ENCODE measurements around the gene SIGLEC6. TPM values are rescaled to one million over a fixed set of nuclear protein-coding genes. Genes with fewer than 3 reads are reported as not detected.

The SIGLEC6 gene
- total RNA-seq, 1 experiment from 2014 or later = 0.31 TPM

DNA sequence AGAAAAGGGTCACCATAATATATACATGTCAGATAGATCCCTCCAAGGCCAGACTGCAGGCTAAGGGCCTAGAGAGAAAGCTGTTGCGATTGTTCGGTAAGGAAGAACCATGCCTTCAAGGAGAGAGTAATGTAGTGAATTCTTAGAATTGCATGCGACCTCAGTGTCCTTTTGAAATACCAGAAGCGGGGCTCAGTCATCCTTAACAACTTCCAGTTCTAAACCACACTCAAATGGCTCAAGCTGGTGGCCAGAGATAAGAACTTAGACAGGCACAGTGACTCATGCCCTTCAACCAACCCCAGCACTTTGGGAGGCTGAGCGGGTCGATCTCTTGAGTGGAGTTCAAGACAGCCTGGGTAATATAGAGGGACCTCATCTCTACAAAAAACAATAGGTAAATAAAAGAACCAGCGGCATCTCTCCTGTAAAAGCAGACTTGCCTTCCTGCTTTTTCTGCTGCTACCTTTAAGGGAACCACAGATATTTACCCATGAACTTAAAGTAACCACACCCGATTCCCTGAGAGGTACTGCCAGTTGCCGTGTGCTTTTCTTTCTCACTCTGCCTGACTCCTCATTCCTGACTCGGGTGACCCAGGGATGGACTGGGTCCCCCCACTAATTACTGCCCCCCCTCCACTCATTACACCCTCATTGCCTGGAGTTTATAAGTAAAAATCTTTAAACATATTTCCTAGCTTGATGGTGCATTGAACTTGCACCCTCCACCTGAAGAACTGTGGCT lies 15.4 kb upstream of the SIGLEC6 start:
- Mint-ChIP-seq H3K27ac (no peak overlapping the region), H3K9me3 (peaks cover 58 to 97% of the 10 kb centered on the region in 2 experiments), H3K36me3 (ENCODE audit: insufficient read depth in 1 of 3, low read depth in 3 of 3) (peaks cover 0 to 12% (median 0%) of the 10 kb centered on the region in 3 experiments; a peak in 3 of 7 replicates), H3K4me3 (no peak overlapping the region), H3K27me3 (ENCODE audit: low read depth) (peaks cover 67% of the 10 kb centered on the region), H3K4me1 (no peaks in the 10 kb centered on the region)
- Histone ChIP-seq H2AFZ (ENCODE audit: low read length) (no peak overlapping the region), H3K9ac (ENCODE audit: extremely low read depth, insufficient read length, low read length) (no peak overlapping the region), H4K20me1 (ENCODE audit: control insufficient read depth, insufficient read depth, insufficient read length) (no peaks in the 10 kb centered on the region), H4K91ac (ENCODE audit: insufficient read length, low read depth, low read length) (no peak overlapping the region), H3T11ph (ENCODE audit: low read length) (no peak overlapping the region), H2BK120ac (ENCODE audit: low read depth, low read length, poor library complexity, severe bottlenecking) (no peak overlapping the region), H3K27me3 (ENCODE audit: insufficient read depth, low read length) (no peaks in the 10 kb centered on the region), H3K27ac (ENCODE audit: insufficient read length, low read depth, low read length) (no peak overlapping the region), H3K56ac (ENCODE audit: insufficient read length, low read depth, low read length) (no peak overlapping the region), H3K4me1 (ENCODE audit: insufficient read depth, low read length) (no peaks in the 10 kb centered on the region), H3K4ac (ENCODE audit: low read depth, low read length) (no peak overlapping the region), H3K23ac (ENCODE audit: insufficient read length, low read depth, low read length) (no peak overlapping the region), H3K9me3 (ENCODE audit: control insufficient read depth, low read depth, low read length) (no peaks in the 10 kb centered on the region), H3K79me1 (ENCODE audit: insufficient read depth, low read depth, low read length, poor library complexity, severe bottlenecking) (no peaks in the 10 kb centered on the region), H2BK5ac (ENCODE audit: insufficient read length, low read length) (no peak overlapping the region), H2BK15ac (ENCODE audit: low read depth, low read length) (no peak overlapping the region), H3K23me2 (ENCODE audit: insufficient read length, low read depth, low read length, poor library complexity, severe bottlenecking) (no peaks in the 10 kb centered on the region), H3K79me2 (ENCODE audit: insufficient read depth, low read length) (no peaks in the 10 kb centered on the region), H3K4me2 (ENCODE audit: insufficient read depth, insufficient read length, low read length) (no peak overlapping the region), H2AK5ac (ENCODE audit: insufficient read length, low read length) (no peak overlapping the region), H4K5ac (ENCODE audit: insufficient read length, low read depth, low read length) (no peak overlapping the region), H2BK12ac (ENCODE audit: insufficient read length, low read depth, low read length) (no peak overlapping the region), H2BK20ac (ENCODE audit: low read depth, low read length, poor library complexity, severe bottlenecking) (no peak overlapping the region), H3K18ac (ENCODE audit: insufficient read length, low read depth, low read length) (no peak overlapping the region), H3K14ac (ENCODE audit: insufficient read depth, low read length) (no peak overlapping the region), H4K8ac (replicated peaks; ENCODE audit: insufficient read length, low read depth, low read length) (no peak overlapping the region)
- DNase-seq = no peak
- TF ChIP-seq, protein P1, sequence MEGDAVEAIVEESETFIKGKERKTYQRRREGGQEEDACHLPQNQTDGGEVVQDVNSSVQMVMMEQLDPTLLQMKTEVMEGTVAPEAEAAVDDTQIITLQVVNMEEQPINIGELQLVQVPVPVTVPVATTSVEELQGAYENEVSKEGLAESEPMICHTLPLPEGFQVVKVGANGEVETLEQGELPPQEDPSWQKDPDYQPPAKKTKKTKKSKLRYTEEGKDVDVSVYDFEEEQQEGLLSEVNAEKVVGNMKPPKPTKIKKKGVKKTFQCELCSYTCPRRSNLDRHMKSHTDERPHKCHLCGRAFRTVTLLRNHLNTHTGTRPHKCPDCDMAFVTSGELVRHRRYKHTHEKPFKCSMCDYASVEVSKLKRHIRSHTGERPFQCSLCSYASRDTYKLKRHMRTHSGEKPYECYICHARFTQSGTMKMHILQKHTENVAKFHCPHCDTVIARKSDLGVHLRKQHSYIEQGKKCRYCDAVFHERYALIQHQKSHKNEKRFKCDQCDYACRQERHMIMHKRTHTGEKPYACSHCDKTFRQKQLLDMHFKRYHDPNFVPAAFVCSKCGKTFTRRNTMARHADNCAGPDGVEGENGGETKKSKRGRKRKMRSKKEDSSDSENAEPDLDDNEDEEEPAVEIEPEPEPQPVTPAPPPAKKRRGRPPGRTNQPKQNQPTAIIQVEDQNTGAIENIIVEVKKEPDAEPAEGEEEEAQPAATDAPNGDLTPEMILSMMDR (conservative IDR thresholded peaks at IDR 0.05) = no peak
- no CpG with 5 or more reads among the region's 10 CpGs for WGBS (ENCODE audit: extremely low coverage, insufficient read length, low lambda C conversion rate)

Measured in H9 (cell line).